ENCODE results near the gene SLC22A12.

SLC22A12 gene

GRCh38 chr11:64563966-64564365, 27.1 kb upstream of the SLC22A12 start:
- TF ChIP-seq CTCF (IDR thresholded peaks at IDR 0.05; ENCODE audit: insufficient read depth, missing control alignments): no peak
- no peak for FAIRE-seq
- DNase-seq (ENCODE audit: insufficient read length, low spot score): no peak

DNA sequence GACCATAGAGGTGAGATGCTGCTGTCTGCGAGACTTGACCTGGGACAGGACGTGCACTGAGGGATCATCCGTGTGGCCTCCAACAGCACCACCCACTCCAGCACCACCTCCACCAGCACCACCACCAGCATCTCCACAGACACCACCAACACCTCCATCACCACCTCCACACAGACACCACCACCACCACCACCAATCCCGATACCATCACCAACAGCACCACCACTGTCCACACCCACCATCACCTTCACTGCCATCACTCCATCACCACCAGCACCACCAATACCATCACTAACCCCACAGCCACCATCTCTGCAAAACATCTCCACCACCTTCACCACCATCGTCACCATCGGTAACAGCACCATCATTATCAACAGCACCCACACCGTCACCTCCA, 26.6 kb upstream of the SLC22A12 start:
- DNase-seq (ENCODE audit: insufficient read length, low spot score): no peak
- FAIRE-seq: no peak
- no peak for TF ChIP-seq CTCF (IDR thresholded peaks at IDR 0.05; ENCODE audit: insufficient read depth, missing control alignments)

GRCh38 chr11:64564947-64565889, 25.8 kb upstream of the SLC22A12 start:
- no peak for DNase-seq (ENCODE audit: insufficient read length, low spot score)
- no peak for TF ChIP-seq CTCF (IDR thresholded peaks at IDR 0.05; ENCODE audit: insufficient read depth, missing control alignments)
- FAIRE-seq: no peak

GRCh38 chr11:64566042-64566914, 24.7 kb upstream of the SLC22A12 start:
- DNase-seq (ENCODE audit: insufficient read length, low spot score) (no peak), FAIRE-seq (no peak)
- no peak for TF ChIP-seq CTCF (IDR thresholded peaks at IDR 0.05; ENCODE audit: insufficient read depth, missing control alignments)

DNA sequence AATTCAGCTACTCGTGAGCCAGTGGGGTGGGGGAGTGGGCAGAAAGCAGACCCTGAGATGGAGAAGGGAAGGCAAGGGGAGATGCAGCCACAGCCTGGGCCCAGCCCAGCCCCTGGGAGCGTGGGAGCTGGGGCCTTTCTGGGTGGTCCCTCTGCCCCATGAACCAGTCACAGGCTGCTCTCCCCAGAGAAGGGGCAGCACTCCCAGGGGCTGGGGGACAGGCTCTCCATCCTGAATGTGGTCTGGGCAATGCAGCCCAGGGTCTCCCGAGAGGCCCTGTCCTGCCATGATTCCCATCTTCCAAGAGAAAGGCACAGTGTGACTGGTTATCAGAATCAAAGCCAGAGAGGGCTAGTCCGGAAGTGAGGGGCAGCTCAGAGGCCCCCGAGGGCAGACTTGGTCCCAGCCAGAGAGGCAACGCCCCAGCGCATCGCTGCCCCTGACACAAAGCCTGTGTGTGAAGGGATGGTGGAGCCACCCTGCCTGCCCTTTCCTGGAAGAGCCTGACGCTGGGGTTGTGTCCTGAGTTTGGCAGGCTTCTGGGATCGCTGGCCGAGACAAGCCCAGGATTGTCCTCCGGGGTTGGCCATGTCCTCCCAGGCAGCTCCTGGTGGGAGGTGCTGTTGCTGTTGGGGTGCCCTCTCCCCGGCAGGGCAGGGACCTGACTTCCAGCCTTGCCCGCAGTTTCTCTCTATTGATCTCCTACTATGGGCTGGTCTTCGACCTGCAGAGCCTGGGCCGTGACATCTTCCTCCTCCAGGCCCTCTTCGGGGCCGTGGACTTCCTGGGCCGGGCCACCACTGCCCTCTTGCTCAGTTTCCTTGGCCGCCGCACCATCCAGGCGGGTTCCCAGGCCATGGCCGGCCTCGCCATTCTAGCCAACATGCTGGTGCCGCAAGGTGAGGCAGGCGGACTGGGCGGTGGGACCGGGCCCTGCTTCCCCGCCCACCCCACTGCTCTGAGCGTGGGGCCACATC, 23.8 kb upstream of the SLC22A12 start:
- no peak for TF ChIP-seq CTCF (IDR thresholded peaks at IDR 0.05; ENCODE audit: insufficient read depth, missing control alignments)
- DNase-seq (ENCODE audit: insufficient read length, low spot score) (no peak), FAIRE-seq (no peak)

GRCh38 chr11:64568041-64568571, 22.9 kb upstream of the SLC22A12 start:
- FAIRE-seq: no peak
- no peak for TF ChIP-seq CTCF (IDR thresholded peaks at IDR 0.05; ENCODE audit: insufficient read depth, missing control alignments)
- no peak for DNase-seq (ENCODE audit: insufficient read length, low spot score)
